PC-3 (cell line): ENCODE results near the gene EXOC4. TPM values are rescaled to one million over a fixed set of nuclear protein-coding genes. Genes with fewer than 3 reads are reported as not detected.

Source experiments
- ATAC-seq: fragments of 200-7000 bp; cut with Tn5 transposase; 2 replicates; pipeline ENCODE4 v1.9.1; 2020; ENCODE audit warnings: mild to moderate bottlenecking, moderate library complexity
- BruUV-seq: library from RNA; stranded (reverse); fragments of 400-500 nt; replicated peaks from 2 replicates; lab custom pipeline; 2021; lab: Mats Ljungman, UMichigan
- CTCF ChIA-PET: fragments of 300-600 bp; sonication (Branson Sonifier 250); formaldehyde crosslinking; loops from one replicate; lab custom pipeline; 2022; ENCODE audit warnings: antibody characterized with exemption; lab: Charles Lee
- POLR2A ChIA-PET: fragments of 300-600 bp; sonication (Branson Sonifier 250); formaldehyde crosslinking; loops from one replicate; lab custom pipeline; 2022; ENCODE audit warnings: antibody characterized with exemption; ENCODE audit not compliant: unreplicated experiment; lab: Charles Lee
- DNase-seq: peaks from one replicate; pipeline ENCODE4 v3.0.0-alpha.2; 2015
- H2AFZ ChIP-seq: fragments of 300-600 bp; sonication (generic); 2 replicates; pipeline ENCODE4 v1.6.0; 2016; ENCODE audit warnings: antibody characterized with exemption, low read length
- H3F3A ChIP-seq: fragments of 300-600 bp; sonication (generic); one replicate; pipeline ENCODE4 v1.6.0; 2017; ENCODE audit warnings: antibody characterized with exemption, low read length, control low read depth, mild to moderate bottlenecking; ENCODE audit not compliant: unreplicated experiment
- H3K27ac ChIP-seq: fragments of 300-600 bp; sonication (generic); 2 replicates; pipeline ENCODE4 v1.5.1; 2016; ENCODE audit warnings: mild to moderate bottlenecking, low read length
- H3K27me3 ChIP-seq: fragments of 300-600 bp; sonication (generic); 2 replicates; pipeline ENCODE4 v1.6.1; 2016; ENCODE audit warnings: low read length, mixed read lengths
- H3K36me3 ChIP-seq: fragments of 300-600 bp; sonication (generic); 2 replicates; pipeline ENCODE4 v1.6.1; 2016; ENCODE audit warnings: low read depth, mixed run types, low read length, mixed read lengths
- H3K4me1 ChIP-seq: fragments of 300-600 bp; sonication (generic); 2 replicates; pipeline ENCODE4 v1.5.1; 2016; ENCODE audit warnings: low read length; ENCODE audit not compliant: insufficient read depth
- H3K4me2 ChIP-seq: fragments of 300-600 bp; sonication (generic); 2 replicates; pipeline ENCODE4 v1.6.0; 2016; ENCODE audit warnings: low read length
- H3K4me3 ChIP-seq: fragments of 300-600 bp; sonication (generic); 2 replicates; pipeline ENCODE4 v1.5.1; 2016; ENCODE audit warnings: mild to moderate bottlenecking, low read length, mixed read lengths
- H3K79me2 ChIP-seq: fragments of 300-600 bp; sonication (generic); 2 replicates; pipeline ENCODE4 v1.6.1; 2017; ENCODE audit warnings: low read length, mixed read lengths
- H3K9ac ChIP-seq: fragments of 300-600 bp; sonication (generic); 2 replicates; pipeline ENCODE4 v1.6.0; 2016; ENCODE audit warnings: mild to moderate bottlenecking, low read length
- H3K9me2 ChIP-seq: fragments of 300-600 bp; sonication (generic); replicated peaks from 2 replicates; pipeline ENCODE4 v1.6.1; 2016; ENCODE audit warnings: mixed run types, low read length, mixed read lengths
- H3K9me3 ChIP-seq: fragments of 300-600 bp; sonication (generic); 2 replicates; pipeline ENCODE4 v1.6.1; 2016; ENCODE audit warnings: low read length, mixed read lengths
- H4K20me1 ChIP-seq: fragments of 300-600 bp; sonication (generic); 2 replicates; pipeline ENCODE4 v1.6.1; 2016; ENCODE audit warnings: low read length, mixed read lengths
- EZH2 ChIP-seq: fragments of 300-600 bp; sonication (generic); IDR thresholded peaks from one replicate; pipeline ENCODE4 v1.6.1; 2017; ENCODE audit warnings: antibody characterized with exemption, mild to moderate bottlenecking, low read length; ENCODE audit not compliant: unreplicated experiment
- EZH2phosphoT487 ChIP-seq: fragments of 300-600 bp; sonication (generic); IDR thresholded peaks from 2 replicates; pipeline ENCODE4 v1.6.1; 2018; ENCODE audit warnings: mild to moderate bottlenecking, antibody characterized with exemption, low read length, borderline replicate concordance
- intact Hi-C: fragments of 100-400 bp; cut with micrococcal nuclease; formaldehyde crosslinking; loops from 2 replicates; pipeline ENCODE4 v1.9.0; 2023
- total RNA-seq: library from RNA; depleted of rRNA; stranded (reverse); fragments of >200 nt; gene quantifications from 2 replicates; pipeline ENCODE4 v1.2.3, GENCODE V29; 2014
- TF ChIP-seq, protein P1 (sequence below): fragments of 300-600 bp; sonication (generic); conservative IDR thresholded peaks from 2 replicates; pipeline ENCODE4 v1.5.1; 2017; ENCODE audit warnings: antibody characterized with exemption, low read depth, mild to moderate bottlenecking, low read length

The EXOC4 gene
- total RNA-seq, 1 experiment from 2014 or later = 43.5 TPM

DNA sequence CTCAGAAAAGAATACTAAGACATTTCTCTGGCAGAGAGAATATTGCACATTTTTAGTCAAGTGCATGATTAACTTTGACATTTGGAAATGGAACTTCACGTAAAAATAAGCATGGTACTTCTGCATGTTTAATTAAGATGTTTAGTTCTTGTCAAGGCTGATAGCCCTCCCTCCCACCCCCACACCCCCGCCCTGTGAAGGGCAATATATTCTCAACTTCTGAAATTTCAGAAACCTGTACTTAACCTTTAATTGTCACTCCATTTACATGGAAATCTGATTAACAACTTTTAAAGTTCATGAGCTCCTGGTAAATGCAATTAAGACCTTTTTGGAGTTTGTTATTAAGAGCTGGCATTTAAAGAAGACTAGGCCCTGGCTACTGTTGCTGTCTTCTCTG lies 205.8 kb downstream of the EXOC4 start:
- intact Hi-C loops = no loop called here
- Histone ChIP-seq H3K79me2 (no peaks in the 10 kb centered on the region), H3K4me3 (no peak overlapping the region), H4K20me1 (no peaks in the 10 kb centered on the region), H3K27me3 (no peaks in the 10 kb centered on the region), H2AFZ (no peak overlapping the region), H3K4me2 (no peak overlapping the region), H3K27ac (no peak overlapping the region), H3K4me1 (no peaks in the 10 kb centered on the region), H3K36me3 (no peaks in the 10 kb centered on the region), H3K9ac (no peak overlapping the region), H3F3A (no peaks in the 10 kb centered on the region), H3K9me2 (no peaks in the 10 kb centered on the region), H3K9me3 (no peaks in the 10 kb centered on the region)
- no TSS peak for BruUV-seq
- POLR2A ChIA-PET = no interaction called here
- ATAC-seq (no peak), DNase-seq (no peak)
- TF ChIP-seq, protein P1, sequence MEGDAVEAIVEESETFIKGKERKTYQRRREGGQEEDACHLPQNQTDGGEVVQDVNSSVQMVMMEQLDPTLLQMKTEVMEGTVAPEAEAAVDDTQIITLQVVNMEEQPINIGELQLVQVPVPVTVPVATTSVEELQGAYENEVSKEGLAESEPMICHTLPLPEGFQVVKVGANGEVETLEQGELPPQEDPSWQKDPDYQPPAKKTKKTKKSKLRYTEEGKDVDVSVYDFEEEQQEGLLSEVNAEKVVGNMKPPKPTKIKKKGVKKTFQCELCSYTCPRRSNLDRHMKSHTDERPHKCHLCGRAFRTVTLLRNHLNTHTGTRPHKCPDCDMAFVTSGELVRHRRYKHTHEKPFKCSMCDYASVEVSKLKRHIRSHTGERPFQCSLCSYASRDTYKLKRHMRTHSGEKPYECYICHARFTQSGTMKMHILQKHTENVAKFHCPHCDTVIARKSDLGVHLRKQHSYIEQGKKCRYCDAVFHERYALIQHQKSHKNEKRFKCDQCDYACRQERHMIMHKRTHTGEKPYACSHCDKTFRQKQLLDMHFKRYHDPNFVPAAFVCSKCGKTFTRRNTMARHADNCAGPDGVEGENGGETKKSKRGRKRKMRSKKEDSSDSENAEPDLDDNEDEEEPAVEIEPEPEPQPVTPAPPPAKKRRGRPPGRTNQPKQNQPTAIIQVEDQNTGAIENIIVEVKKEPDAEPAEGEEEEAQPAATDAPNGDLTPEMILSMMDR = no peak
- no peak for TF ChIP-seq EZH2
- TF ChIP-seq EZH2phosphoT487 = no peak
- CTCF ChIA-PET = no interaction called here

DNA sequence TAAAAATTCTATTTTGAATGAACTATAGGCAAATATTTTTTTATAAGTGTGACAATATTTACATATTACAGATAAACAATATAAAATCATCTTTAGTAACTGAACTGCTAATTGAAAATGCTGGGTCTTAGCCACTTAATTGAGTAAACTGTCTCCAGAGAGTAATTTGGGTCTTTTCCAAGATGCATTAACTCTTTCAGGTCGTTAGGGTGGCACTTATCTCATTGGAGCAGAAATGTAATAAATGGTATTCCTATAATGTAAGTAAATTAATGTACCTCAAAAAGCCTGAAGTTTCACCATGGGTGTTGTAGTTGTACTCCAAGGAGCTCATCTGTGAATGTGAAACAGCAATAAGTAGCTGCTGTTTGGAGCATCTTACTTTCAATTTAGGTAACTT lies 208.5 kb downstream of the EXOC4 start:
- Histone ChIP-seq H3K27ac (no peak overlapping the region), H3K4me1 (no peaks in the 10 kb centered on the region), H3F3A (no peaks in the 10 kb centered on the region), H3K9ac (no peak overlapping the region), H3K79me2 (no peaks in the 10 kb centered on the region), H3K4me2 (no peak overlapping the region), H3K4me3 (no peak overlapping the region), H3K9me2 (no peaks in the 10 kb centered on the region), H3K27me3 (no peaks in the 10 kb centered on the region), H3K36me3 (no peaks in the 10 kb centered on the region), H2AFZ (no peak overlapping the region), H3K9me3 (no peaks in the 10 kb centered on the region), H4K20me1 (no peaks in the 10 kb centered on the region)
- intact Hi-C loops = no loop called here
- no TSS peak for BruUV-seq
- DNase-seq (no peak), ATAC-seq (no peak)
- ChIA-PET POLR2A (no interaction called here), CTCF (no interaction called here)
- TF ChIP-seq, protein P1 = no peak
- TF ChIP-seq EZH2 = no peak

DNA sequence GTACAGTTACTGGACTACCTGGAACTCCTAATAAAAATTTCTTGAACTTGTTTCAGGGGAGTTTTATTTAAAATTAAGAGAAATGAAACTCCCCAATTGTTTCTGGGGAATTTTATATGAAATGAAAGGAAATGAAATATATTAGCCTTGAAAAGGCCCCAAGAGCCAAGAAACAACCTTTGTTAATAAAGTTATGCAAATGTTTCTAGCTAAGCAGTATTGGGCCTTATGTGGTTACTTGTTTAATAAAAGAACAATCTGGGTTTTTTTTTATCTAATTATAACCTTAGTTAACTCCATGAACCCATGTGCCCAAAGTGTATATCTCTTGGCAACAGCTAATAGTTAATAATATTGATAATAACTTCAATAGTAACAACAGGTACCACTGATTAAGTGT lies 222.8 kb downstream of the EXOC4 start:
- H3K9me3 ChIP-seq = no peaks in the 10 kb centered on the region
- H2AFZ ChIP-seq = no peak overlapping the region
- ChIA-PET POLR2A (no interaction called here), CTCF (no interaction called here)
- no peak for ATAC-seq
- no peaks in the 10 kb centered on the region for H3F3A ChIP-seq
- H3K4me2 ChIP-seq = no peak overlapping the region
- H3K4me3 ChIP-seq = no peak overlapping the region
- no peak overlapping the region for H3K9ac ChIP-seq
- H3K4me1 ChIP-seq = no peaks in the 10 kb centered on the region
- H3K79me2 ChIP-seq = no peaks in the 10 kb centered on the region
- H3K27ac ChIP-seq = no peak overlapping the region
- no peaks in the 10 kb centered on the region for H3K27me3 ChIP-seq
- TF ChIP-seq EZH2phosphoT487 (no peak), EZH2 (no peak)
- TF ChIP-seq, protein P1 = no peak
- BruUV-seq = no TSS peak
- no peaks in the 10 kb centered on the region for H3K9me2 ChIP-seq
- intact Hi-C loops = no loop called here
- H3K36me3 ChIP-seq = no peaks in the 10 kb centered on the region
- H4K20me1 ChIP-seq = no peaks in the 10 kb centered on the region
- DNase-seq = no peak
